ENCODE results near the gene LARP1.
"Not testable (repeated sequence)": the region's sequence is repeated elsewhere in the genome, so short reads cannot be mapped to it uniquely, and the experiment has no call there.

Gene LARP1

DNA sequence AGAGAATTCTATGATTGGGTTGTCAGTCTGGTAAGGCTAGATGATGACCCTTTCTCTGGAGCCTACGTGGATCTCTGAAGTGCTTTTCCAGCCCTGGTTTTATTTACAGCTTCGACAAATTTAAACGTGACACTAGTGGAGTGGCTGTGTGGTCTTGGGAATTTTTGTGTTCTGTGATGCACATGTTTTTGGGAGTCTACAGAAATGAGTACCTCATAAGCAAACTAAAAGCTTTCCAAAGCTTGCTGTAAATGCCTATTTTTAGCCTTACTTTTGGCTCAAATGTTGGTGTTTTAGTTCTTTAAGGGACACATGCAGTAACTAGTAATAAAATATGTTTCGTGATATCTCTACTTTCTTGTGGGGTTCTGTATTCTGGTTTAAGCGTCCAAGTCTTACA is 3.3 kb downstream of the LARP1 start:
- no peak for DNase-seq (ENCODE audit: low read depth in 1 of 2, low spot score in 1 of 2)
- no peak for TF ChIP-seq JUND (IDR thresholded peaks at IDR 0.05; ENCODE audit: low read depth)
- in situ Hi-C loops (cut with HindIII; ENCODE audit: low pct_unique_long_range_greater_than_20kb, low sequenced_read_pairs): no loop called here

DNA sequence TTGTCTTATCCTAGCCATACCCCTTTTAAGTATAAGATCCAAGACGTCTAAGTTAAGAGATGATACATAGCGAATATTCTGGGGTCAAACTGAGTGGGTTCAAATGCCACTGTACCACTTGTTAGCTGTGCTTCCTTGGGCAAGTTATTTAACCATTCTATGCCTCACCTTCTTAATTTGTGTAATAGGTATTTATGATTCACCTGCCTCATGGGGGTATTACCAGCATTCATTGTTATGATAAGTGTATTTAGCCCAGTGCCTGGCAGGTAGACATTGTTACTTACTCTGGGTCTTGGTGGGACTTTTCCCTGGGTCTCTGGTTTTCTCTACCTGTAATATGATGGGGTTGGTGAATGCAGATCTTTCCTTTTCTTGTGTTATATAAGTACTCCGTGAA is 3.8 kb downstream of the LARP1 start:
- in situ Hi-C loops (cut with HindIII; ENCODE audit: low pct_unique_long_range_greater_than_20kb, low sequenced_read_pairs): no loop called here
- DNase-seq (ENCODE audit: low read depth in 1 of 2, low spot score in 1 of 2): no peak
- TF ChIP-seq JUND (IDR thresholded peaks at IDR 0.05; ENCODE audit: low read depth): no peak

DNA sequence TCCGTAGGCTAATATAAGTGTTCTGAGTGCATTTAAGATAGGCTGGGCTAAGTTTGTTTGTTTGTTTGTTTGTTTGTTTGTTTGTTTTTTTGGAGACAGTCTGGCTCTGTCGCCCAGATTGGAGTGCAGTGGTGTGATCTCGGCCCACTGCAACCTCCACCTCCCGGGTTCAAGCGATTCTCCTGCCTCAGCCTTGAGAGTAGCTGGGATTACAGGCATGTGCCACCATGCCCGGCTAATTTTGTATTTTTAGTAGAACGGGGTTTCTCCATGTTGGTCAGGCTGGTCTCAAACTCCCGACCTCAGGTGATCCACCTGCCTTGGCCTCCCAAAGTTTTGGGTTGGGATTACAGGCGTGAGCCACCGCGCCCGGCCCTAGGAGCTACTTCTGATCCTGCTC is 4.7 kb downstream of the LARP1 start:
- DNase-seq (ENCODE audit: low read depth in 1 of 2, low spot score in 1 of 2); in situ Hi-C loops (cut with HindIII; ENCODE audit: low pct_unique_long_range_greater_than_20kb, low sequenced_read_pairs): not testable (repeated sequence)

DNA sequence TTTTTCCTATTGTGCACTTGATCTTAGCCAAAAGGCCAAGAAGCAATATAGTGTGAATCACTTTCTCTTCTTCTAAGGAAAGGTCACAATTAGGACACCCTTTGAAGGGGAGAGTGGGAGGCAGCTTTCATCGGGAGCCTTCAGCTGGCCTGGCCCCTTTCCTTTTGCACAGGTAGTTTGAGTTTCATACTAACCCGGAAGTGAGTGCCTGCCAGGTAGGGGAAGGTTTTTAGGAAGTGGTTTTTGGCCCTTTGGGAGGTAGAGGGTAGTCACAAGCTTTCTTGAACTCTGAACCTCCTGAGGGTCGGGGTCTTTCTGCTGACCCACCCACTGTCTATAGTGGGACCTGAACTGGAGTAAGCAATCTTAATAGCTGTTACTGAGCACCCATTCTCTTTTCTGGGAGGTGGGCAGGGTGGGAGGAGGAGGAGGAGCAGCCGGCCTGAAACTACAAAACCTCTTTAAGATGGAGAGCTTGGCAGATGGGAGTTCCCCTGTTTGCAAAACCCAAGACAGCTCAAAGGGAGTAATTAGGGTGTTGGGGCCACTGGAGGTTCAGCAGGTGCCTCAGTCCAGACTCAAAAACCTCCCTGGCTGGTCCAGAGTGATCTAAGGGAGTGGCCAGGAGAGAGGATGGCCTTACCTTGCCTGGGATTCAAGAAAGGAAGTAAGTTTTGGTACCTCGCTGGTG is 6.0 kb downstream of the LARP1 start:
- in situ Hi-C loops (cut with HindIII; ENCODE audit: low pct_unique_long_range_greater_than_20kb, low sequenced_read_pairs): no loop called here
- no peak for DNase-seq (ENCODE audit: low read depth in 1 of 2, low spot score in 1 of 2)
- no peak for TF ChIP-seq JUND (IDR thresholded peaks at IDR 0.05; ENCODE audit: low read depth)

DNA sequence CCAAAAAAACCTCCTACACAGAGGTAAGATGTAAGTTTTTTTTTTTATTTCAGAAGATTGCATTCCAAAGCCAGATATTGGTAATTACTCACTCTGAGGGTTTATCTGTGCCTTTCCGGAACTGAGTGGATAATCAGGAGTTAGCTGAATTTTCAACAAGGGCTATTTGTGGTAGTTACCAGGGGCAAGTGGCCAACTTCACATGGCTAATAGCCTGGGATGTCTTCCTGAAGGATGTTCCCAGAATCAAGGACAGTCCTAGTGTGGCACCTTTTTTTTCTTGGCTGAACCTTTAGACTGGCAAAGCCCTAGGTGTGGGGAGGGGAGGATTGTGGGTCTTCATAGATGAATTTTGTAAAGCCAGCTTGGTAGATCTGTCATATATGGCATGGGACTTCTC is 7.1 kb downstream of the LARP1 start:
- TF ChIP-seq JUND (IDR thresholded peaks at IDR 0.05; ENCODE audit: low read depth): no peak
- no peak for DNase-seq (ENCODE audit: low read depth in 1 of 2, low spot score in 1 of 2)
- in situ Hi-C loops (cut with HindIII; ENCODE audit: low pct_unique_long_range_greater_than_20kb, low sequenced_read_pairs): no loop called here

DNA sequence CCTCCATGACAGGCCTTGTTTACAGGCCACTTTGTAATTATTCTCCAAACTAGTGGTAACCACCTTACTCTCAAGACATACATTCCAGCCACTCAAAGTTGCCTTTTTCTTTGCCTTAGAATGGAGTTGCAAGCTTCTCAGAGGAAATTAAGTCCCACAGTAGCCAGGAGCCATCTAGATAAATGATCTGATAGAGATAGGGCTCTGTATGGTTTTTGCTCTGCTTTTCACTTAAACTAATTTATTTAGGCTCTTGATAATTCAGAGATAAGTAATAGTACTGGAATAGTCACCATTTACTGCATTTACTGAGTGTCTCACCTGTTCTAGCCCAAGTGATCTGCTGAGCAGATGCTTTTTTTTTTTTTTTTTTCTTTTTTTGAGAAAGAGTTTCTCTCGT is 7.5 kb downstream of the LARP1 start:
- DNase-seq (ENCODE audit: low read depth in 1 of 2, low spot score in 1 of 2): no peak
- in situ Hi-C loops (cut with HindIII; ENCODE audit: low pct_unique_long_range_greater_than_20kb, low sequenced_read_pairs): no loop called here
- TF ChIP-seq JUND (IDR thresholded peaks at IDR 0.05; ENCODE audit: low read depth): no peak

DNA sequence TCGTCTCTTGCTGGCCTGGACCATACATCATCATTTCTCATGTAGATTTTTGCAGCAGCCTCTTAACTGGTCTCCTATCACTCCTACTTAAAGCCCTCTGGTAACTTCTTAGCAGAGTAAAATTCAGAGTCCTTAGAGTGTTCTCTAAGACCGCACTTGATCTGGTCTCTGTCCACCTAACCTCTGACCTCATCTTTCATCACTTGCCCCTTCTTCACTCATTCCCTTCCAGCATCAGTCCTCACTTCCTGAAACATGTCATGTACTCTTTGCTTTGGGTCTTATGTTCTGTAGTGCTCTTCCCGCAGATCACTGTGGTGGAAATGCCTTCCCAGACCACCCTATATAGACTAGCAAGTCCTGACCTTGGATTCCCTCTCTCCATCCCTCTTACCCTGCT is 9.8 kb downstream of the LARP1 start:
- no peak for DNase-seq (ENCODE audit: low read depth in 1 of 2, low spot score in 1 of 2)
- no peak for TF ChIP-seq JUND (IDR thresholded peaks at IDR 0.05; ENCODE audit: low read depth)
- in situ Hi-C loops (cut with HindIII; ENCODE audit: low pct_unique_long_range_greater_than_20kb, low sequenced_read_pairs): no loop called here

DNA sequence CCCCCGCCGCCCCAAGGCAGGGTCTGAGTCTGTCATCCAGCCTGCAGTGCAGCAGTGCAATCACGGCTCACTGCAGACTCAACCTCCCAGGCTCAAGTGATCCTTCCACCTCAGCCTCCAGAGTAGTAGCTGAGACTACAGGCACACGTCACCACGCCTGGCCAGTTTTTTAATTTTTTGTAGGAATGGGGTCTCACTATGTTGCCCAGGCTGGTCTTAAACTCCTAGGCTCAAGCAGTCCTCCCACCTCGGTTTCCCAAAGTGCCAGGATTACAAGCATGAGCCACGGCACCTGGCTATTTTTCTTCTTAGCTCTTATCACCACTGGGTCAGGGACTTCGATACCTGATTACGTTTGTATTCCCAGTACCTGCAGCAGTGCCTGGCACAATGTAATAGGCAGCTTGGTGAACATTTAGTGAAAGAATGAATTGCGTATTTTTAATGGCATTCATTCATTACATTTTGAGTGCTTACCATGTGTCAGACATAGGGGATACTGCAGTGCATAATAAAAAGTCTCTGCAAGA is 10.3 kb downstream of the LARP1 start:
- in situ Hi-C loops (cut with HindIII; ENCODE audit: low pct_unique_long_range_greater_than_20kb, low sequenced_read_pairs): no loop called here
- no peak for DNase-seq (ENCODE audit: low read depth in 1 of 2, low spot score in 1 of 2)
- TF ChIP-seq JUND (IDR thresholded peaks at IDR 0.05; ENCODE audit: low read depth): no peak

DNA sequence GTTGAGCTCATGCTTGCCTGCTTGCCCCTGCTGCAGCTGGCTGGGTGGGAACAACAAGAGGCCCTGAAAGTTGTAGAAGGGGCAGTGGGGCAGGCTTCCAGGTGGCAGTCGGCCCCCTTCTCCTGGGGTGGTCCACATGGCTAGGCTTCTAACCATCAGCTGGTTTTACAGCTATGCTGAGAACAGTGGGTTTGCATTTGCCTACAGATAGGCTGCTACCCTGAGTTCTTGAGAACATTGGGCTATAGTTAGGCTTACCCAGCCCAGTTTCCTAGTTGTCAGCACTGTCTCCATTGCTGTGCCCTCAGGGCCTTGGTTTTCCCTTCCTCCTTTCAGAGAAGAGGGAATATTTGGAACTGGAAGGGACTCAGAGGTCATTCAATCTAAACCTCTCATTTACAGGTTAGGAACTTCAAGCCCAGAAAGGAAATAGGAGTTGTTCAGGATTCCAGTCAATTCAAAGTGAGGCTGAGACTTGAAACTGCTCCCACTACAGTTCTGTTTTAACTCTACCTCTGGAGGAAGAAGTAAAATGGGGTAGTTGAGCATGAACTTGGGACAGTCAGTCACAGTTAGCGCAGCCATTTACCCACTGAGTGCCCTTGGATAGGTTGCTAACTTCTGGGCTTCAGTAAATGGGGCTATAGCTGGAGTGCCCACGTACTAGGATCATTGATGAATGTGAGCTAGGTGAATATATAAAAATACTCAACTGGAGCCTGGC is 11.5 kb downstream of the LARP1 start:
- DNase-seq (ENCODE audit: low read depth in 1 of 2, low spot score in 1 of 2): no peak
- in situ Hi-C loops (cut with HindIII; ENCODE audit: low pct_unique_long_range_greater_than_20kb, low sequenced_read_pairs): no loop called here
- no peak for TF ChIP-seq JUND (IDR thresholded peaks at IDR 0.05; ENCODE audit: low read depth)

DNA sequence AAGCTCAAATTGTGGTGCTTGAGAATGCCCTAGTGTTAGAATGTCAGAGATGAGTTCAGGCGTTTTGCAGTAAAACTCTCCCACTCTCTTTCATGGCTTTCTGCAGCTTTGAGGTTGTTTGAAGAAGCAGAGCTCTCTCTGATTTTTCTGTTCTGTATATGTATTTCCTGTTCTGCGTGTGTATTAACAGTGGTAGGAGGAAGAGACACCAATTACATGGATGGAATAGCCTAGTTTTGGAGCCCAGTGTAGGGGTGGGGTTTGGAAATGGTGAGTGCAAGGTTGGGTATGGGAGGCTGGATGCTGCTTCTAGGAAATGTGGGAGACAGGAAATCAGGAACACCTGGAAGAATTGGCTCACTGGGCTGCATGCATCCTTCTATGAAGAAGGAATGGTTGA is 12.4 kb downstream of the LARP1 start:
- DNase-seq (ENCODE audit: low read depth in 1 of 2, low spot score in 1 of 2): no peak
- in situ Hi-C loops (cut with HindIII; ENCODE audit: low pct_unique_long_range_greater_than_20kb, low sequenced_read_pairs): no loop called here
- TF ChIP-seq JUND (IDR thresholded peaks at IDR 0.05; ENCODE audit: low read depth): no peak

DNA sequence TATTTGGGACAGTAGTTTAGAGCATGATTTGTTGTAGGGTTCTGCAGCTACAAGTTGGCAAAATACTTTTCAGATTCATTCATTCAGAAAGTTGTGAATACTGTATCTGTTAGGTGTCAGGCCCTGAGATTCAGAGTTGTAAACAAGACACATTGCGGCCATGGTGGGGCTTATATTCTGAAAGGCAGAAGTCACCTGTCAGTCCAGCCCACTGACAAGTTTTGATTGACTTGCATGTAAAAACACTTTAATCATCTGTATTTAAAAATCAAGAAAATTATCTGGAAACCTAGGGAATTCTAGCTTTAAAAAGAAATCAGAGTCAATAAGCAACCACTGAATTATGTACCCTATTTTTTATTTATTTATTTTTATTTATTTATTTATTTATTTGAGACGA is 13.0 kb downstream of the LARP1 start:
- TF ChIP-seq JUND (IDR thresholded peaks at IDR 0.05; ENCODE audit: low read depth): no peak
- in situ Hi-C loops (cut with HindIII; ENCODE audit: low pct_unique_long_range_greater_than_20kb, low sequenced_read_pairs): no loop called here
- DNase-seq (ENCODE audit: low read depth in 1 of 2, low spot score in 1 of 2): no peak

DNA sequence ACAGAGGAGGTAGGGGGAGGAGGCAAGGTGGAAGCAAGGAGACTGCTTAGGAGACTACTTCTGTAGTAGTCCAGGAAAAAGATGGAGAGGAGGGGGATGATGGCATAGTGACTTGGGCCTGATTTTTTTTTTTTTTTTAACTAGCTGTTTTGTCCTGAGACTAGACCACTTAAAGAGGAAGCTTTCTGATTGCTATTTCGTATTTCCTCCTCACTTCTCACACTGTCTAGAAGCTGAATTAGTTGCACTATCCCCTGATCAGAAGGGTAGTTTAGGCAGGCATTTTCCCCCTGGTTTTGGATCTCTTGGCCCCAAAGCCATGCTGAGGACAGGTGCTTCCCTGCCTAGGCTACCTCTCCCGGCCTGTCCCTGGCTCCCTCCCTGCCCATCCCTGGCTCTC is 14.9 kb downstream of the LARP1 start:
- no peak for DNase-seq (ENCODE audit: low read depth in 1 of 2, low spot score in 1 of 2)
- in situ Hi-C loops (cut with HindIII; ENCODE audit: low pct_unique_long_range_greater_than_20kb, low sequenced_read_pairs): no loop called here
- TF ChIP-seq JUND (IDR thresholded peaks at IDR 0.05; ENCODE audit: low read depth): no peak

DNA sequence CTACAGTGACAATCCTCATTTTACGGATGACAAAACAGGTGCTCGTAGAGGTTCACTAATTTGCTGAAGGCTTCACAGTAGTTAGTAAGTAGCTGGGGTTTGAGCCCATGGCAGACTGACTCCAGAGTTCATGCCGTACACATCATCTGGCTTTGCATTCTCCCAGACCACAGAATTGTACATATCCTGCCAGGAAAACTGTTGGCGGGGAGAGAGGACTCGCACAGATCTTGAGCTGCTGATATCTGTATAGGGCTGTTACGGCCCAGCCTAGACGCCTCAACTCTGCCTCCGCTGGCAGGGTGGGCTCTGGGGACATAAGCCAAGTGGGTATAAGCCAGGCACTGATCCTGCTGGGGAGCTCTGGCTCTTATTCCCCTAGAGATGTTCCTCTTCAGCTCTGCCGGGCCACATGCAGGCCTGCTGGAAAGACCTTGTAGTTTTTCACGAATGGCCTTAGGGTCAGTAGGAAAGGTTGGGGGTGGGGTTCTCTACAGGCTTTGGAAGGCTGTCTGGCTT is 16.3 kb downstream of the LARP1 start:
- no peak for DNase-seq (ENCODE audit: low read depth in 1 of 2, low spot score in 1 of 2)
- TF ChIP-seq JUND (IDR thresholded peaks at IDR 0.05; ENCODE audit: low read depth): no peak
- in situ Hi-C loops (cut with HindIII; ENCODE audit: low pct_unique_long_range_greater_than_20kb, low sequenced_read_pairs): no loop called here
